ENCODE results near the gene CHSY1. TPM values are rescaled to one million over a fixed set of nuclear protein-coding genes. Genes with fewer than 3 reads are reported as not detected.

The CHSY1 gene
- total RNA-seq, 2 experiments from 2014 or later: 5.8 to 6.7 TPM

- H3K9me3 Mint-ChIP-seq: no peaks in the 10 kb centered on the region
- H3K4me3 Mint-ChIP-seq: peak overlapping the region; percentile 1
- H3K4me3 ChIP-seq (ENCODE audit: low read length): no peak overlapping the region
- ChIA-PET CTCF (interaction anchor here (0.8 to 1.8 kb wide), 2 partner anchors 11 to 238 kb away, joined by 3 to 5 read pairs; no protein-coding TSS in a partner anchor), POLR2A (interaction anchor here (0.5 kb wide), 1 partner anchor 11 kb away, joined by 3 read pairs; no protein-coding TSS in a partner anchor)
- no peak for TF ChIP-seq CTCF (IDR thresholded peaks at IDR 0.05)
- intact Hi-C loops (cut with DNase I, micrococcal nuclease): no loop called here
- no peaks in the 10 kb centered on the region for H3K27me3 Mint-ChIP-seq
- ATAC-seq (ENCODE audit: poor library complexity) (no peak), DNase-seq (no peak)
- H3K9me3 ChIP-seq (ENCODE audit: control insufficient read depth in 1 of 2, insufficient read depth in 1 of 2, low read length in 2 of 2): no peaks in the 10 kb centered on the region
- no peaks in the 10 kb centered on the region for H3K36me3 ChIP-seq (ENCODE audit: insufficient read depth, low read length)
- H3K27ac Mint-ChIP-seq: peak overlapping the region; percentile 19
- H3K4me1 Mint-ChIP-seq (ENCODE audit: low read depth): peaks cover 78% of the 10 kb centered on the region
- peaks cover 56% of the 10 kb centered on the region for H3K4me1 ChIP-seq (ENCODE audit: insufficient read depth, low read length)
- H3K27me3 ChIP-seq (ENCODE audit: control insufficient read depth in 1 of 2, insufficient read depth in 2 of 2, low read length in 2 of 2): no peaks in the 10 kb centered on the region
- no peak overlapping the region for H3K27ac ChIP-seq (ENCODE audit: low read depth in 1 of 2, low read length in 2 of 2)
- H3K36me3 Mint-ChIP-seq (ENCODE audit: low read depth): peaks cover 6% of the 10 kb centered on the region
Observed at GRCh38 chr15:101246824-101247745, 4.8 kb downstream of the CHSY1 start.

DNA sequence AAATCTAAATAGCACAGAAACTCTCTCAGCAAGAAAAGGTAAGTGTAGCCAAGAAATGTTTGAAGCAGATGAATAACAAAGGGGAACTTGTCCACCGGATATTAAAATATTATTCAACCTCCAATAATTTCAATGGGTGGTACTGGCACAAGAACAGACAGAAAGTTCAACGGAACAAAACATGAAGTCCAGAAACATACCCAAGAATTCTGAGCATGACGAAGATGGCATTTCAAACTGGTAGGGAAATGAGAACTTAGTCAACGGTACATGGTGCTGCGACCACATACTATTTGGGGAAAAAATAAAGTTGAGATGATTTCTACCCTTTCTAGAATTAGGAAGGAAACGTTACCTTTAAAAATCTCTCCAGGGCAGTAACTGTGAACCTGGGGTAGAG lies 5.5 kb downstream of the CHSY1 start:
- Histone ChIP-seq H3K4me3 (ENCODE audit: low read length) (no peak overlapping the region), H3K27ac (ENCODE audit: low read depth in 1 of 2, low read length in 2 of 2) (no peak overlapping the region), H3K4me1 (ENCODE audit: insufficient read depth, low read length) (peaks cover 62% of the 10 kb centered on the region), H3K27me3 (ENCODE audit: control insufficient read depth in 1 of 2, insufficient read depth in 2 of 2, low read length in 2 of 2) (no peaks in the 10 kb centered on the region), H3K36me3 (ENCODE audit: insufficient read depth, low read length) (no peaks in the 10 kb centered on the region), H3K9me3 (ENCODE audit: control insufficient read depth in 1 of 2, insufficient read depth in 1 of 2, low read length in 2 of 2) (no peaks in the 10 kb centered on the region)
- Mint-ChIP-seq H3K27ac (peak overlapping the region; percentile 19), H3K4me3 (no peak overlapping the region), H3K36me3 (ENCODE audit: low read depth) (peaks cover 6% of the 10 kb centered on the region), H3K9me3 (no peaks in the 10 kb centered on the region), H3K27me3 (no peaks in the 10 kb centered on the region), H3K4me1 (ENCODE audit: low read depth) (peaks cover 85% of the 10 kb centered on the region)
- no peak for ATAC-seq (ENCODE audit: poor library complexity)
- ChIA-PET CTCF (interaction anchor here (0.7 to 1.8 kb wide), 2 partner anchors 12 to 37 kb away, joined by 3 to 5 read pairs; no protein-coding TSS in a partner anchor), POLR2A (interaction anchor here (0.7 kb wide), 1 partner anchor 47 kb away, joined by 3 read pairs; no protein-coding TSS in a partner anchor)
- intact Hi-C loops (cut with DNase I, micrococcal nuclease): no loop called here
- DNase-seq: no peak
- TF ChIP-seq CTCF (IDR thresholded peaks at IDR 0.05): no peak

DNA sequence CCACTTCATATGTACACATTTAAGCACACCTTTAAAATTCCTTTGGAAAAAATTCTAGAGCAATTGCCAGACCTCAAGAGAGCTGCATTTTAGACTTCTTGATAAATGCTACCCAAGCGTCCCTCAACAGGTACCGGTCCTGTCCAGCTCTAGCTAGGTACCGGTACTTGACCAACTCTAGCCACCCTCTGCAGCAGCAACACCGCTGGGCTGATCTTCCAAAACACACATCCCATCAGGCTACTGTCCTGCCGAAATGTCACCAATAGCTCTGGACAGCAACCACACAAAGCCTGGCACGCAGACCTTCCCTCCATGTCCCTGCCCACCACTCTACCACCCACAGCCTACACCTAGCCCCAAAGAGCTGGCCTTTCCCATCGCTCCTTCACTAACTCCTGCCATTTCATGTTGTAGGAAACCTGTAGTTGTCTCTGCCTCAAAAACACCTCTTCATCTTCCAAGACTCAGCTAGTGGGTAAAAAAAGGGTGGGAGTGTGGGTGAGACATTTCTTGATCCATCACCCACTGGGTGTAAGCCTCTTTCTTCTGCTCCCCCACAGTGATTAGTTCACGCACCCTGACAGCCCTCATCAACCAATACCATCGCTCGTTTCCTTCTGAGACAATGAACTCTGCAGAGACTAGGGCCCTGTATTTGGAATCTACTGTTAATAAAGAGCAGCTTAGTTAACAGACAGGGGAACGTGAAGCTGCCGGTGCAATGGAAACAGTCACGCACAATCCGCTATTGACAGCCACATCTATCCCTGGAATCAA lies 6.8 kb downstream of the CHSY1 start:
- peak overlapping the region; percentile 59 for H3K27ac Mint-ChIP-seq
- no peak overlapping the region for H3K27ac ChIP-seq (ENCODE audit: low read depth in 1 of 2, low read length in 2 of 2)

More for the DNA sequence above, 6.8 kb downstream of the CHSY1 start:
- H3K4me3 ChIP-seq (ENCODE audit: low read length): no peak overlapping the region
- no peak for ATAC-seq (ENCODE audit: poor library complexity)
- intact Hi-C loops (cut with DNase I, micrococcal nuclease): loop anchor here in 1 of 2 experiments (5.0 kb wide), 1 partner anchor 38 kb away; no protein-coding TSS in a partner anchor
- DNase-seq: no peak
- no peaks in the 10 kb centered on the region for H3K9me3 Mint-ChIP-seq
- POLR2A ChIA-PET: interaction anchor here (1.0 to 1.2 kb wide), 2 partner anchors 50 to 51 kb away, joined by 3 to 5 read pairs; partner anchors contain the start of gene SNRPA1
- peaks cover 88% of the 10 kb centered on the region for H3K4me1 Mint-ChIP-seq (ENCODE audit: low read depth)
- peaks cover 63% of the 10 kb centered on the region for H3K4me1 ChIP-seq (ENCODE audit: insufficient read depth, low read length)
- CTCF ChIA-PET: interaction anchor here (1.3 to 1.8 kb wide), 2 partner anchors 12 to 13 kb away, joined by 3 to 5 read pairs; no protein-coding TSS in a partner anchor
- no peaks in the 10 kb centered on the region for H3K27me3 Mint-ChIP-seq
- H3K9me3 ChIP-seq (ENCODE audit: control insufficient read depth in 1 of 2, insufficient read depth in 1 of 2, low read length in 2 of 2): no peaks in the 10 kb centered on the region
- peak overlapping the region; percentile 55 for H3K4me3 Mint-ChIP-seq
- H3K36me3 Mint-ChIP-seq (ENCODE audit: low read depth): no peaks in the 10 kb centered on the region
- no peaks in the 10 kb centered on the region for H3K27me3 ChIP-seq (ENCODE audit: control insufficient read depth in 1 of 2, insufficient read depth in 2 of 2, low read length in 2 of 2)
- no peak for TF ChIP-seq CTCF (IDR thresholded peaks at IDR 0.05)
- H3K36me3 ChIP-seq (ENCODE audit: insufficient read depth, low read length): no peaks in the 10 kb centered on the region
